Natural killer cell treated with Interleukin-12 subunit alpha and Interleukin-12 subunit beta and Interleukin-15 and Interleukin-18, amount 100 ng/mL, for 72 hours (primary cell): ENCODE results near the gene AIFM1. TPM values are rescaled to one million over a fixed set of nuclear protein-coding genes. Genes with fewer than 3 reads are reported as not detected.
A peak's percentile ranks its signal among the peaks of the same experiment; 100 is the strongest.

Source experiments
- ATAC-seq, 2 donors: fragments of 150-1000 bp; cut with Tn5 transposase in 1 of 2; sonication (Bioruptor Pico), chemical (Tn5 transposase) in 1 of 2; 2 replicates each; pipeline ENCODE4 v1.10.0; 2021
- DNase-seq: peaks from one replicate; pipeline ENCODE4 v3.0.0; 2022; ENCODE audit warnings: low spot score
- H3K27ac Mint-ChIP-seq, 2 donors: 1 replicate in 1 of 2; 2 replicates in 1 of 2; pipeline ENCODE4 v1.8.0; 2022; ENCODE audit warnings: mixed read lengths in 2 of 2, mild to moderate bottlenecking in 1 of 2, moderate library complexity in 1 of 2
- H3K27me3 Mint-ChIP-seq, 2 donors: 1 replicate in 1 of 2; 2 replicates in 1 of 2; pipeline ENCODE4 v1.8.0; 2022; ENCODE audit warnings: mixed read lengths in 2 of 2
- H3K36me3 Mint-ChIP-seq: one replicate; pipeline ENCODE4 v1.8.0; 2022; ENCODE audit warnings: mixed read lengths
- H3K4me1 Mint-ChIP-seq, 2 donors: 1 replicate in 1 of 2; 2 replicates in 1 of 2; pipeline ENCODE4 v1.8.0; 2022; ENCODE audit warnings: low read depth in 2 of 2, mixed read lengths in 2 of 2, mild to moderate bottlenecking in 1 of 2
- H3K4me3 Mint-ChIP-seq: one replicate; pipeline ENCODE4 v1.8.0; 2022; ENCODE audit warnings: mixed read lengths
- H3K9me3 Mint-ChIP-seq: 2 replicates; pipeline ENCODE4 v1.8.0; 2022; ENCODE audit warnings: mixed read lengths
- total RNA-seq, 2 donors: library from RNA; stranded (reverse); gene quantifications; one replicate each; pipeline ENCODE4 v1.2.3, GENCODE V29; 2022

Gene AIFM1
- total RNA-seq, 2 donors from 2014 or later: 38.6 to 49.1 TPM

GRCh38 chrX:130162094-130162735 lies 3.4 kb downstream of the AIFM1 start:
- H3K9me3 Mint-ChIP-seq: no peaks in the 10 kb centered on the region
- no peak for ATAC-seq
- H3K27me3 Mint-ChIP-seq: peaks cover 0 to 8% of the 10 kb centered on the region in 2 donors
- H3K36me3 Mint-ChIP-seq: no peaks in the 10 kb centered on the region
- peak overlapping the region in 1 of 2 donors; percentile 67 for H3K27ac Mint-ChIP-seq
- H3K4me3 Mint-ChIP-seq: no peak overlapping the region
- H3K4me1 Mint-ChIP-seq: peaks cover 17 to 26% of the 10 kb centered on the region in 2 donors
- DNase-seq: no peak

GRCh38 chrX:130159776-130160175 lies 5.9 kb downstream of the AIFM1 start:
- Mint-ChIP-seq H3K4me3 (no peak overlapping the region), H3K27me3 (peaks cover 0 to 5% of the 10 kb centered on the region in 2 donors), H3K36me3 (no peaks in the 10 kb centered on the region)

GRCh38 chrX:130158311-130158710 lies 7.3 kb downstream of the AIFM1 start:
- H3K27me3 Mint-ChIP-seq: peaks cover 0 to 5% of the 10 kb centered on the region in 2 donors
- H3K27ac Mint-ChIP-seq: no peak overlapping the region
- ATAC-seq: no peak
- no peaks in the 10 kb centered on the region for H3K9me3 Mint-ChIP-seq
- no peaks in the 10 kb centered on the region for H3K36me3 Mint-ChIP-seq
- no peak overlapping the region for H3K4me3 Mint-ChIP-seq
- no peak for DNase-seq
- H3K4me1 Mint-ChIP-seq: peaks cover 8 to 9% of the 10 kb centered on the region in 2 donors

More at GRCh38 chrX:130159776-130160175, 5.9 kb downstream of the AIFM1 start:
- no peaks in the 10 kb centered on the region for H3K9me3 Mint-ChIP-seq
- ATAC-seq (no peak), DNase-seq (no peak)
- H3K4me1 Mint-ChIP-seq: peaks cover 8 to 12% of the 10 kb centered on the region in 2 donors
- H3K27ac Mint-ChIP-seq: no peak overlapping the region

GRCh38 chrX:130155564-130155963 lies 10.1 kb downstream of the AIFM1 start:
- Mint-ChIP-seq H3K27ac (no peak overlapping the region), H3K4me3 (no peak overlapping the region), H3K27me3 (peaks cover 0 to 5% of the 10 kb centered on the region in 2 donors), H3K9me3 (no peaks in the 10 kb centered on the region), H3K36me3 (no peaks in the 10 kb centered on the region), H3K4me1 (peaks cover 0 to 2% of the 10 kb centered on the region in 2 donors)
- ATAC-seq: no peak
- no peak for DNase-seq

GRCh38 chrX:130147631-130148030 lies 18.0 kb downstream of the AIFM1 start:
- Mint-ChIP-seq H3K4me1 (peaks cover 0 to 3% of the 10 kb centered on the region in 2 donors), H3K27me3 (peaks cover 0 to 9% of the 10 kb centered on the region in 2 donors), H3K27ac (no peak overlapping the region), H3K4me3 (no peak overlapping the region), H3K36me3 (peaks cover 25% of the 10 kb centered on the region), H3K9me3 (no peaks in the 10 kb centered on the region)
- DNase-seq (no peak), ATAC-seq (no peak)

- ATAC-seq: no peak
- Mint-ChIP-seq H3K9me3 (no peaks in the 10 kb centered on the region), H3K4me3 (no peak overlapping the region), H3K4me1 (peaks cover 0 to 3% of the 10 kb centered on the region in 2 donors), H3K36me3 (peaks cover 30% of the 10 kb centered on the region), H3K27me3 (peaks cover 0 to 9% of the 10 kb centered on the region in 2 donors), H3K27ac (no peak overlapping the region)
- DNase-seq: no peak
These were observed 20.5 kb downstream of the AIFM1 start for GRCh38 chrX:130145123-130145522.

- H3K27me3 Mint-ChIP-seq: peaks cover 0 to 9% of the 10 kb centered on the region in 2 donors
- no peaks in the 10 kb centered on the region for H3K9me3 Mint-ChIP-seq
- DNase-seq (no peak), ATAC-seq (no peak)
- H3K4me1 Mint-ChIP-seq: peaks cover 0 to 3% of the 10 kb centered on the region in 2 donors
- no peak overlapping the region for H3K27ac Mint-ChIP-seq
- H3K4me3 Mint-ChIP-seq: no peak overlapping the region
- H3K36me3 Mint-ChIP-seq: peaks cover 30% of the 10 kb centered on the region
These were observed 21.1 kb downstream of the AIFM1 start for GRCh38 chrX:130144509-130144908.

GRCh38 chrX:130139474-130140201 lies 26.0 kb downstream of the AIFM1 start:
- peaks cover 0 to 11% of the 10 kb centered on the region in 2 donors for H3K27me3 Mint-ChIP-seq
- peaks cover 24% of the 10 kb centered on the region for H3K36me3 Mint-ChIP-seq
- H3K4me3 Mint-ChIP-seq: no peak overlapping the region
- no peak for ATAC-seq
- no peaks in the 10 kb centered on the region for H3K9me3 Mint-ChIP-seq
- no peak for DNase-seq
- peaks cover 0 to 3% of the 10 kb centered on the region in 2 donors for H3K4me1 Mint-ChIP-seq
- peak overlapping the region in 1 of 2 donors; percentile 4 for H3K27ac Mint-ChIP-seq

GRCh38 chrX:130136961-130137360 lies 28.7 kb downstream of the AIFM1 start:
- Mint-ChIP-seq H3K9me3 (no peaks in the 10 kb centered on the region), H3K4me3 (no peak overlapping the region), H3K4me1 (no peaks in the 10 kb centered on the region), H3K27ac (no peak overlapping the region), H3K36me3 (peaks cover 11% of the 10 kb centered on the region), H3K27me3 (peaks cover 0 to 2% of the 10 kb centered on the region in 2 donors)
- ATAC-seq (no peak), DNase-seq (no peak)

GRCh38 chrX:130136496-130136895 lies 29.1 kb downstream of the AIFM1 start:
- Mint-ChIP-seq H3K36me3 (peaks cover 6% of the 10 kb centered on the region), H3K27me3 (peaks cover 0 to 2% of the 10 kb centered on the region in 2 donors), H3K9me3 (no peaks in the 10 kb centered on the region), H3K4me1 (no peaks in the 10 kb centered on the region), H3K27ac (no peak overlapping the region), H3K4me3 (no peak overlapping the region)
- ATAC-seq: no peak
- DNase-seq: no peak

- no peak overlapping the region for H3K4me3 Mint-ChIP-seq
- H3K36me3 Mint-ChIP-seq: no peaks in the 10 kb centered on the region
- no peak for ATAC-seq
- no peak for DNase-seq
- no peaks in the 10 kb centered on the region for H3K9me3 Mint-ChIP-seq
- H3K27me3 Mint-ChIP-seq: peaks cover 0 to 2% of the 10 kb centered on the region in 2 donors
- H3K4me1 Mint-ChIP-seq: peaks cover 0 to 3% of the 10 kb centered on the region in 2 donors
- no peak overlapping the region for H3K27ac Mint-ChIP-seq
These were observed 34.7 kb downstream of the AIFM1 start for GRCh38 chrX:130130990-130131389.

GRCh38 chrX:130125091-130125874 lies 40.4 kb downstream of the AIFM1 start:
- H3K4me1 Mint-ChIP-seq: peaks cover under 1 to 6% of the 10 kb centered on the region in 2 donors
- H3K36me3 Mint-ChIP-seq: no peaks in the 10 kb centered on the region
- ATAC-seq (no peak), DNase-seq (no peak)
- H3K4me3 Mint-ChIP-seq: no peak overlapping the region
- no peak overlapping the region for H3K27ac Mint-ChIP-seq
- no peaks in the 10 kb centered on the region for H3K9me3 Mint-ChIP-seq
- peaks cover 0 to 9% of the 10 kb centered on the region in 2 donors for H3K27me3 Mint-ChIP-seq

- DNase-seq (no peak), ATAC-seq (no peak)
- Mint-ChIP-seq H3K27me3 (peaks cover 0 to 9% of the 10 kb centered on the region in 2 donors), H3K36me3 (no peaks in the 10 kb centered on the region), H3K4me3 (no peak overlapping the region), H3K27ac (no peak overlapping the region), H3K9me3 (no peaks in the 10 kb centered on the region), H3K4me1 (peaks cover 7 to 13% of the 10 kb centered on the region in 2 donors)
These were observed 41.1 kb downstream of the AIFM1 start for GRCh38 chrX:130124577-130124976.

GRCh38 chrX:130121505-130121800 lies 44.2 kb downstream of the AIFM1 start:
- Mint-ChIP-seq H3K9me3 (no peaks in the 10 kb centered on the region), H3K4me1 (peaks cover 19 to 20% of the 10 kb centered on the region in 2 donors), H3K4me3 (no peak overlapping the region), H3K27ac (no peak overlapping the region), H3K36me3 (no peaks in the 10 kb centered on the region), H3K27me3 (peaks cover 0 to 10% of the 10 kb centered on the region in 2 donors)
- DNase-seq (no peak), ATAC-seq (no peak)
